ENCODE results near the gene MAG. TPM values are rescaled to one million over a fixed set of nuclear protein-coding genes. Genes with fewer than 3 reads are reported as not detected.
A peak's percentile ranks its signal among the peaks of the same experiment; 100 is the strongest.

Gene MAG
- total and polyA plus RNA-seq, 2 of the 13 experiments (the other 11 are each of a cell fraction or from before 2014, with no cell fraction given) = 0.20 to 1.3 TPM

- no TSS peak for BruUV-seq (replicated peaks)
- Histone ChIP-seq H3K9me3 (ENCODE audit: low read length) (no peaks in the 10 kb centered on the region), H3K36me3 (replicated peaks in 1 of 2; ENCODE audit: control insufficient read depth in 1 of 2, insufficient read depth in 2 of 2, low read length in 2 of 2) (no peaks in the 10 kb centered on the region), H3K4me2 (ENCODE audit: low read depth, low read length) (peak overlapping the region; percentile 48), H3K4me1 (ENCODE audit: insufficient read depth, low read length) (peaks cover 99% of the 10 kb centered on the region), H2AFZ (ENCODE audit: low read length) (no peak overlapping the region), H3K79me2 (ENCODE audit: insufficient read depth, low read length) (no peaks in the 10 kb centered on the region), H3K27ac (ENCODE audit: extremely low read length, insufficient read depth, low read length) (peak overlapping the region; percentile 61), H3K9ac (ENCODE audit: insufficient read depth, low read depth, low read length) (peak overlapping the region; percentile 7; the same call in 1 of the 2 replicates), H4K20me1 (ENCODE audit: insufficient read depth, low read length) (no peaks in the 10 kb centered on the region), H3K4me3 (replicated peaks in 1 of 3; ENCODE audit: insufficient read depth in 1 of 3, low read depth in 2 of 3, low read length in 3 of 3) (peak overlapping the region in 1 of 3 experiments; percentile 19; a peak in 1 of 6 replicates), H3K27me3 (ENCODE audit: control insufficient read depth in 1 of 2, insufficient read depth in 2 of 2, low read length in 2 of 2) (no peaks in the 10 kb centered on the region)
- CTCF ChIA-PET (ENCODE audit: low intra/inter-chr PET ratio, low total read pairs) = no interaction called here
- intact Hi-C loops (cut with micrococcal nuclease; ENCODE audit: unreplicated experiment) = no loop called here
- FAIRE-seq = peak; percentile 85
- WGBS (ENCODE audit: low lambda C conversion rate) = 46% methylated on average over 15 of the region's 47 CpGs
- POLR2A ChIA-PET = interaction anchor here (0.6 to 3.7 kb wide), 7 partner anchors 7 to 169 kb away, joined by 3 to 16 read pairs (median 4); partner anchors contain the start of gene HAMP
- in situ Hi-C loops (cut with HindIII; ENCODE audit: extremely low pct_ligation_motif_present, low pct_unique_long_range_greater_than_20kb) = no loop called here
- ATAC-seq = peak; percentile 65
- peak; percentile 87 for DNase-seq (ENCODE audit: low spot score)
- TF ChIP-seq ZNF574 (CRISPR knock-in tag; IDR thresholded peaks at IDR 0.05) (0 out of 2 replicates have a peak, but pooled peaks have one; percentile 63), CEBPB (IDR thresholded peaks at IDR 0.05; ENCODE audit: borderline replicate concordance, low read depth, low read length) (peak; percentile 12; the same call in 1 of the 2 replicates), ZNF317 (CRISPR knock-in tag; IDR thresholded peaks at IDR 0.05) (0 out of 2 replicates have a peak, but pooled peaks have one; percentile 15), TBX2 (CRISPR knock-in tag; IDR thresholded peaks at IDR 0.05; ENCODE audit: borderline replicate concordance) (peak; percentile 77), THRA (CRISPR knock-in tag; IDR thresholded peaks at IDR 0.05; ENCODE audit: borderline replicate concordance) (peak; percentile 95), FOXP1 (IDR thresholded peaks at IDR 0.05) (no peak), FOXP1 (CRISPR knock-in tag; IDR thresholded peaks at IDR 0.05) (peak; percentile 87), IKZF4 (CRISPR knock-in tag; IDR thresholded peaks at IDR 0.05; ENCODE audit: borderline replicate concordance, low read depth, not compliant biosample characterization) (no peak), SALL1 (CRISPR knock-in tag; IDR thresholded peaks at IDR 0.05) (peak; percentile 87), REPIN1 (CRISPR knock-in tag; IDR thresholded peaks at IDR 0.05; ENCODE audit: borderline replicate concordance, low read depth) (peak; percentile 59; the same call in 1 of the 2 replicates), ZFP91 (CRISPR knock-in tag; IDR thresholded peaks at IDR 0.05; ENCODE audit: borderline replicate concordance) (peak; percentile 61; the same call in 1 of the 2 replicates), ZNF331 (CRISPR knock-in tag; IDR thresholded peaks at IDR 0.05) (peak; percentile 48; the same call in 1 of the 2 replicates), KDM5B (CRISPR knock-in tag; IDR thresholded peaks at IDR 0.05; ENCODE audit: borderline replicate concordance) (0 out of 2 replicates have a peak, but pooled peaks have one; percentile 36), ZNF83 (CRISPR knock-in tag; IDR thresholded peaks at IDR 0.05; ENCODE audit: borderline replicate concordance) (no peak), ZNF768 (CRISPR knock-in tag; IDR thresholded peaks at IDR 0.05) (peak; percentile 11; the same call in 1 of the 2 replicates)
These were observed 17.7 kb downstream of the MAG start for GRCh38 chr19:35309481-35310279.
